Hematopoietic multipotent progenitor cell treated with erythropoietin and hydrocortisone succinate and interleukin-3 and kit ligand, for 17 days (in vitro differentiated cells): ENCODE measurements around the gene FALEC.
A peak's percentile ranks its signal among the peaks of the same experiment; 100 is the strongest.

Experiments
- DNase-seq: peaks from one replicate; pipeline ENCODE4 v3.0.0-alpha.2; 2015; ENCODE audit warnings: low spot score

The FALEC gene

GRCh38 chr1:150511985-150512660, 3.4 kb upstream of the FALEC start:
- no peak for DNase-seq

- DNase-seq: no peak
Measured at GRCh38 chr1:150512846-150513245, 2.7 kb upstream of the FALEC start.

- DNase-seq: peak; percentile 43
Measured at GRCh38 chr1:150513351-150513791, 2.2 kb upstream of the FALEC start.

DNA sequence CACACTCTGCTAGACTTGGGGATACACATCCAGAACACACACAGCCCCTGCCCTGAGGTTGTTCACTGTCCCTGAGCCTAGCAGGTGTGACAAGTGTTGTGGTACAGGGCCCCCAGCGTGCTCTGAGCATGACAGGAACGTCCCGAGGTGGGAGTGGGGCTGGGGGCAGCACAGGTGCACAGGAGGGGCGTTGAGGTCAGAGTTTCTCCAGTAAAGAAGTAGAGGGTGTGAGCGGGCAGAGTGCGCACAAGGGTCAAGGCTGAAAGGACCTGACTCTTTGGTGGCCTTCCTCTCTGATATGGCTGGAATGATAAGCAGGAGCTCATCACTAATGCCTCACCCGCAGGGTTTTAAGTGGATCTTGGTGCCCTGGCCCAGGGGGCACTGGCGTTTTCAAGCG, 1.3 kb upstream of the FALEC start:
- DNase-seq: no peak

DNA sequence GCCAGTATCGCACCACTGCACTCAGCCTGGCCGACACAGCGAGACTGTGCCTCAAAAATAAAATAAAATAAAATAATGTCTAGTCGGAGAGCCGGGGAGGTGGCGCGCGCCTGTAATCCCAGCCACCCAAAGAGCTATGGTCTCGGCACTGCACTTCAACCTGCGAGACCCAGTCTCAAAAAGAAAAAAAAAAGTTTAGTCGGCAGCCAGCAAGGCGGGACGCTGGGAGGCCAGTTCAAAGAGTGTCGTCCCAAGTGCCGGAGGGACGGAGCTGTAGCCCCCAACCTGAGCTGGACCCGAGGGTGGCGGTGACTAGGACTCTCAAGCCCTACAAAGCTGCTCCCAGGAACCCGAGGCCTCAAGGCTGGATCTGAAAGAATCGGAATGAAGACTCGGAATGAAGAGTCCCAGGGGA, 632 bp upstream of the FALEC start:
- DNase-seq: no peak

DNA sequence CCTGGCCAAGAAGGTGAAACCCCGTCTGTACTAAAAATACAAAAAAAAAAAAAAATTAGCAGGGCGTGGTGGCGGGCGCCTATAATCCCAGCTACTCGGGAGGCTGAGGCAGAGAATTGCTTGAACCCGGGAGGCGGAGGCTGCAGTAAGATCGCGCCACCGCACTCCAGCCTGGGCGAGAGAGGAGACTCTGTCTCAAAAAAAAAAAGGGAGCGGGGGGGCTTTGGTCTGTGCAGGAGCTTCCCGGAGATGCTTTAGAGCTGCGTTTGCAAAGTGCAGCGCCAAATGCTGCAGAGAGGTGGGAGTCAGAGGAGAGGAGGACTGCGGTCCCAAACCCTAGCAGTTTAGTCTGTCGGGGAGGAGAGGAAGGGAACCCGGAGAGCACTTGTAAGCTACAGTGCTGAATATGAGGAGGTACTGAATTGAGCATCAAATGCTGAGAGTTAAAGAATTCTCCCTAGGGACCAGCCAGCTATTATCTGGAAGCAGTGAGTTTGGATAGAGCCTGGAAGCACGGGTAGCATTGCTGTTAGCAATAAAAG, 569 bp downstream of the FALEC start:
- no peak for DNase-seq

DNA sequence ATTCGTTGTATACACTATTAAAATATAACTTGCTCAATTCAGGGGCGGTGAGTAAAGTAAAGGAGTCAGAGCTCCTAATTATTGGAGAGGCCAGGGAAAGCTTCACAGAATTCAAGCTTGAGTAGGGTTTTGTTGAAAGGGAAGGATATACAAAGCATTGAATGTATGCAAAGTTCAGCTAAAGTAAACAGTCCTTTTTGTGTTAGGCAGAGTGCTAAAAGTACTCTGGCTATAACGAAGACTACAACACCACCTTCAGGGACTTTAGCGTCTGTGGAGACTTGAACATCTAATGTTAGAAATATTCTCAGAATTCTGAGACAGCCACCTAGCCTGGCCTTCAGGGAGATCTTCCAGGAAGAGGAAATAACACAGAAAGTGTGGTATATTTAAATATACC, 1.1 kb downstream of the FALEC start:
- DNase-seq: no peak

- DNase-seq: no peak
Measured at GRCh38 chr1:150521196-150521968, 5.8 kb downstream of the FALEC start.

DNA sequence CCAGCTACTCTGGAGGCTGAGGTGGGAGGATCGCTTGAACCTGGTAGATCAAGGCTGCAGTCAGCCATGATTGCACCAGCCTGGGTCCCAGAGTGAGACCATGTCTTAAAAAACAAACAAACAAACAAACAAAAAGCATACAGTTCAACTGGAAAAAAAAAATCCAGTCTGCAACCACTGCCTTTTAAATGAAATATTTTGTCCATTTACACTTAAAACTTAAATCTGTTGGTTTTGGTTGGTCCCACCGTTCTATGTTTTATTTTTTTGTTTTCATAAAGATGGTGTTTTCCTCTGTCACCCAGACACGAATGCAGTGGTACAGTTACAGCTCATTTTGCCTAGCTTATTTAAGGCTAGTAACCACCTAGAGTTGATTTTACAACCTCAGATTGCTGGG, 9.8 kb downstream of the FALEC start:
- no peak for DNase-seq

- no peak for DNase-seq
Measured at GRCh38 chr1:150528196-150528595, 12.6 kb downstream of the FALEC start.

DNA sequence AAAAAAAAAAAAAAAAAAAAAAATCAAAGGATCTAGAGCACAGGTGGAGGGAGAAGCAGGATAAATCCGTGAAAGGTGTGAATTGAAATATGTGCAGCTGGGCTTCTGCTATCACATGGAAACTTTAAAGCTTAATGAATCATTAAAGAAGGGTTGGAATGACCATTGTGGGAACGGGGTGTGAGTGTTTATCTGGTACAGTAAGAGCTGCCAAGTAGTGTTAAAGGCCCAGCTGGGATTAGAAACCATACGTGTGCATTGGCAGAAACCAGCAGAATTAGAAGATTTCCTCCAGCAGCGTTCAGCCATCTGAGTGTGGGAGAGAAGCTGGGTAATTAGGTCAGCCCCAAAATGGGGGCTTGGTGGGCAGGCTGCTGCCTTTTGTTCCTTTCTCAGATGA, 13.5 kb downstream of the FALEC start:
- DNase-seq: no peak

GRCh38 chr1:150530491-150531159, 15.1 kb downstream of the FALEC start:
- DNase-seq: no peak

- DNase-seq: no peak
Measured at GRCh38 chr1:150532860-150533259, 17.3 kb downstream of the FALEC start.

DNA sequence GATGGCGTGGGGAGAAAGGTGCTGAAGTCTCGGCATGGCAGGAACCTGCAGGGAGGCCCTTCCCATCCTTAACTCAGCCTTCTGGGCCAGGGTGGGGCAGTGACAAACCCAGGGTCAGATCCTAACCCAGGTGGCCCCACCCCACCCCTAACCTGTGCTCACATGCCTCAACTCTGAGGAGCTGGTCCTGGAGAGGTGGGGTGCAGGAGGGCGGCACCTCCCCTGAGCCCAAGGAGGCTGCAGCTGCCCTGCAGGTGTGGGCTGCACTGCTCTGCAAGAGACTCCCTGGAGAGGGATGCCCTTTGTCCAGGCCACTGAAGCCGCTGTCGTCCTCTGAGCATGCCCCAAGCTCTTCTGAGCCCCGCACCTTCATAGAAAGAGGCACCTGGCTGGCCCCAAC, 18.4 kb downstream of the FALEC start:
- DNase-seq: no peak

- DNase-seq: no peak
Measured at GRCh38 chr1:150535511-150536287, 20.1 kb downstream of the FALEC start.

DNA sequence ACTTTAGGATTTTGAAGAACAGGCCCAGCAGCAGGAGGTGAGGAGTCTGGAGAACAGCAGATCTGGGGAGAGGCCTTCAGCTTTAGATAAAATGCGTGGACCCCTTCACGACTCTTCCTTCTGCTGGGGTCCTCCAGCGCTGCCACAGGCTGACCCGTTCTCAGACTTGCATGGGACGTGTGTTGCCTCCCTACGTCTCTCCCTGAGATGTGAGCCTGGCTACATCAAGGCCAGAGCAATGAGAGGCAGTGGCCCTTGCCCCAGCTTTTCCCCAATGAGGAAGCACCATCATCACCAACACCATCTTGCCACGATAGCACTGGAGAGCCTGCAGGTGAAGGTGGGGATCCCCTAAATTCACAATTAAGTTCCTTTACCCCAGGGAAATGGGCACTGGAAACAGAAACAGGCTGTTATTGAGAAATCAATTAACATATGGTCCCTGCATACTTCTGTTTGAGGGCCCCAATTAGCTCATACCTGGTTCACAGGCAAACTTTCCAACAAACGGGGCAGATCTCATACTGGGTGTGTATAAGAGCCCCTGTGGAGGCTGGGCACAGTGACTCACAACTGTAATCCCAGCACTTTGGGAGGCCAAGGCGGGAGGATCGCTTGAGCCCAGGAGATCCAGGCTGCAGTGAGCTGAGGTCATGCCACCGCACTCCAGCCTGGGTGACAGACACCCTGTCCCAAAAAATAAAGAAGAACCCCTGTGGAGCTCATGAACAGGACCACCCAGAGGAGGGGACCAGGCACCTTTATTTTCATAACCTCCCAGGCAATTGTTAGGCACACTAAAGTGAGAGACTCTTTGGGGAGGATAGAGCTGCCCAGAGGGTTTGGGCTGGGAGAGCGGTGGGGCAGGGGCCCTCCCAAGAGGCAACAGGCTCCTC, 21.5 kb downstream of the FALEC start:
- no peak for DNase-seq

GRCh38 chr1:150537732-150538684, 22.5 kb downstream of the FALEC start:
- DNase-seq: no peak

DNA sequence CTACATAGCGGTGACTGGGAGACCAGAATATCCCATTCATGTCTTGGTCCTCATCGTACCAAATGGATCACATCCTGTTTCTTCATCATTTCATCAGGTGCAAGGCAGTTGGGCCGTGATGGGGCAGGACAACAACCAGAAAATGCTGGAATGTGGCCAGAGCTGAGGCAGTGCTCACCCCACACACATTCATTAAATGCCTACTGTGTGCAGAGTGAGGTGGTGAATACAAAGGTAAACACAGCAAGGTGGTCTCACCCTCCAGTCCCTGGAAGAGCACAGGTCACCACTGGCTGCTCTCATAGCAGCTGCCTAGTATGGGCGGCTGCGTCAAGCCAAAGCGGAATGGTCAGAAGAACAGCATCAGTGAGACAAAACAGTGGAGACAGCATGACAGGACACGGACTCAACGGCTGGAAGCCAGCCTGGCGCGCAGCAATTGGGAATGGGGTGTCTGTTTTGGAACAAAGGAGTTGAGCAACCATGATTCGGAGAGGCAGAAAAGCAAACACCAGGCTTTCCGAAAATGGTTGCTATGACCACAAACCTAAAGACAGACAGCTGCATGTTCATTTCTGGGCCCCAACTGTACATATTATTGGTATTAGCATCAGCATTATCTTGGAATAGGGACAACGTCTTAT, 28.1 kb downstream of the FALEC start:
- no peak for DNase-seq

GRCh38 chr1:150544204-150544603, 28.7 kb downstream of the FALEC start:
- no peak for DNase-seq
